ENCODE data around the gene DES. TPM values are rescaled to one million over a fixed set of nuclear protein-coding genes. Genes with fewer than 3 reads are reported as not detected.

DES gene
- total RNA-seq, 1 donor from 2014 or later, result not detected

DNA sequence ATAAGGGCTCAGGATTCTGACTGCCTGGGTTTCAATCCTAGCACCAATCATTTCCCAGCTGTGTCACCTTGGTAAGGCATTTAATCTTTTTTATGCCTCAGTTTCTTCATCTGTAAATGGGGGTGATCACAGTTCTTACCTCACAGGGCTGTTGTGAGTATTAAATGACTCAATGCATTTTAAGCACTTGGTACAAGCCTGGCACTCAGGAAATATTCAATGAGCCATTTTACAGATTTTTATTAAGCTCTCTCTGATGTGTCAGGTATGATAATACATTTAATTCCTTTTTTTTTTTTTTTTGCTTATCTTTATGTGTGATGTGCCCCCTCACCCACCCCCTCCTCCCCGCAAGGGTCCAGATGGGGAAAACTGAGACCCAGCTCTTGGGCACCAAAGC lies 28.5 kb downstream of the DES start:
- TF ChIP-seq, protein P1, sequence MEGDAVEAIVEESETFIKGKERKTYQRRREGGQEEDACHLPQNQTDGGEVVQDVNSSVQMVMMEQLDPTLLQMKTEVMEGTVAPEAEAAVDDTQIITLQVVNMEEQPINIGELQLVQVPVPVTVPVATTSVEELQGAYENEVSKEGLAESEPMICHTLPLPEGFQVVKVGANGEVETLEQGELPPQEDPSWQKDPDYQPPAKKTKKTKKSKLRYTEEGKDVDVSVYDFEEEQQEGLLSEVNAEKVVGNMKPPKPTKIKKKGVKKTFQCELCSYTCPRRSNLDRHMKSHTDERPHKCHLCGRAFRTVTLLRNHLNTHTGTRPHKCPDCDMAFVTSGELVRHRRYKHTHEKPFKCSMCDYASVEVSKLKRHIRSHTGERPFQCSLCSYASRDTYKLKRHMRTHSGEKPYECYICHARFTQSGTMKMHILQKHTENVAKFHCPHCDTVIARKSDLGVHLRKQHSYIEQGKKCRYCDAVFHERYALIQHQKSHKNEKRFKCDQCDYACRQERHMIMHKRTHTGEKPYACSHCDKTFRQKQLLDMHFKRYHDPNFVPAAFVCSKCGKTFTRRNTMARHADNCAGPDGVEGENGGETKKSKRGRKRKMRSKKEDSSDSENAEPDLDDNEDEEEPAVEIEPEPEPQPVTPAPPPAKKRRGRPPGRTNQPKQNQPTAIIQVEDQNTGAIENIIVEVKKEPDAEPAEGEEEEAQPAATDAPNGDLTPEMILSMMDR (IDR thresholded peaks at IDR 0.05), result no peak
- ChIA-PET CTCF (interaction anchor here (0.8 kb wide), 1 partner anchor 113 kb away, joined by 3 read pairs; no protein-coding TSS in a partner anchor), POLR2A (interaction anchor here (0.5 kb wide), 1 partner anchor 330 kb away, joined by 3 read pairs; no protein-coding TSS in a partner anchor)
- no peaks in the 10 kb centered on the region for H3K36me3 Mint-ChIP-seq (ENCODE audit: low read depth)
- H3K4me3 Mint-ChIP-seq, result no peak overlapping the region
- H3K9me3 Mint-ChIP-seq, result no peaks in the 10 kb centered on the region
- H3K27ac Mint-ChIP-seq, result no peak overlapping the region
- ATAC-seq (ENCODE audit: low read depth) (no peak), DNase-seq (no peak)
- intact Hi-C loops (cut with micrococcal nuclease), result no loop called here
- H3K27me3 Mint-ChIP-seq, result peaks cover 51% of the 10 kb centered on the region
- peaks cover 8% of the 10 kb centered on the region for H3K4me1 Mint-ChIP-seq

DNA sequence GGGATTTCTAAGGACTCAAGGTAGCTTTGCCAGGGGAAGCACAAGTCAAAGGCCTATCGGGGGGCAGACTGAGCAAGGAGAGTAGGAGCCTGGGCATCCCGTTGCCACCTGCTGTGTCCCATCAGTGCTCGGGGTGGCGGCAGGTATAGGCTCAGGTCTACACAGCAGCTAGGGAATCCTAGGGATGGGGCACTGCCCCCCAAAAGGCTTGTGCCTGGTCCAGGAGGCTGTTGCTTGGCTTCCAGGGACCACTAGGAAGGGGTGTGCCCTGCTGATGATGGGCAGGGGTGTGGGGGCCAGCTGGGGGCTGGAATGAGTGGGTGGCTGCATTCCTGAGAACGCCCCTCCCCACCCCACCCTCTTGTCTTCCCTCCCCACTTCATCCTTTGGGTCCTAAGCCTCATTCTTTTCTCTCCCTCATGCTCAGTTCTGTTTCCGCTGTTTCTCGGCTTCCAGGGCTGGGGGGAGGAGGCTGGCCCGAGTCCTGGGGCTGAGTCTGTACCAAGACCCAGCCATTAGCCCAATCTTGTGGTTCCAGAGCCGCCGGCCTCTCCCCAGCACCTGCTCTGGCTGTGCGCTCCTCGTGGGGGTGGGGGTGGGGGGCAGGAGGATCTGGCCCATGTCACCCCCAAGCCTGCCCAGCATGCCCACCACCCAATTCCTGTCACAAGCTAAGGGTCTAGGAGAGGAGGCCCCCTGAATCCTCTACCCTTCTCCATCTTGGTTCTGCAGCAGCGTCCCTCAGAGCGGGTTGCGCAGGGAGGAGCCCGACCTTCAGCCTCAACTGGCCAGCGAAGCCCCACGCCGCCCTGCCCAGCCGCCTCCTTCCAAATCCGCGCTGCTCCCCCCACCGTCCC lies 29.3 kb downstream of the DES start:
- Mint-ChIP-seq H3K27ac (no peak overlapping the region), H3K27me3 (peaks cover 51% of the 10 kb centered on the region), H3K36me3 (ENCODE audit: low read depth) (no peaks in the 10 kb centered on the region), H3K4me1 (peaks cover 6% of the 10 kb centered on the region), H3K4me3 (no peak overlapping the region), H3K9me3 (no peaks in the 10 kb centered on the region)
- POLR2A ChIA-PET, result no interaction called here
- CTCF ChIA-PET, result interaction anchor here (0.8 kb wide), 1 partner anchor 112 kb away, joined by 3 read pairs; no protein-coding TSS in a partner anchor
- no peak for ATAC-seq (ENCODE audit: low read depth)
- no peak for DNase-seq
- TF ChIP-seq, protein P1 (IDR thresholded peaks at IDR 0.05), result no peak
- intact Hi-C loops (cut with micrococcal nuclease), result no loop called here

DNA sequence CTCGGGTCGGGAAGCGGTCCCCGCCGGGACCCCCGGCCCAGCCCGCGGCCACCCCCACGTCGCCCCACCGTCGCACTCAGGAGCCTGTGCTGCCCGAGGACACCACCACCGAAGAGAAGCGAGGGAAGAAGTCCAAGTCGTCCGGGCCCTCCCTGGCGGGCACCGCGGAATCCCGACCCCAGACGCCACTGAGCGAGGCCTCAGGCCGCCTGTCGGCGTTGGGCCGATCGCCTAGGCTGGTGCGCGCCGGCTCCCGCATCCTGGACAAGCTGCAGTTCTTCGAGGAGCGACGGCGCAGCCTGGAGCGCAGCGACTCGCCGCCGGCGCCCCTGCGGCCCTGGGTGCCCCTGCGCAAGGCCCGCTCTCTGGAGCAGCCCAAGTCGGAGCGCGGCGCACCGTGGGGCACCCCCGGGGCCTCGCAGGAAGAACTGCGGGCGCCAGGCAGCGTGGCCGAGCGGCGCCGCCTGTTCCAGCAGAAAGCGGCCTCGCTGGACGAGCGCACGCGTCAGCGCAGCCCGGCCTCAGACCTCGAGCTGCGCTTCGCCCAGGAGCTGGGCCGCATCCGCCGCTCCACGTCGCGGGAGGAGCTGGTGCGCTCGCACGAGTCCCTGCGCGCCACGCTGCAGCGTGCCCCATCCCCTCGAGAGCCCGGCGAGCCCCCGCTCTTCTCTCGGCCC lies 30.1 kb downstream of the DES start:
- ATAC-seq (ENCODE audit: low read depth), result no peak
- ChIA-PET CTCF (no interaction called here), POLR2A (no interaction called here)
- Mint-ChIP-seq H3K27me3 (peaks cover 51% of the 10 kb centered on the region), H3K4me1 (no peaks in the 10 kb centered on the region), H3K27ac (no peak overlapping the region), H3K36me3 (ENCODE audit: low read depth) (no peaks in the 10 kb centered on the region), H3K4me3 (no peak overlapping the region), H3K9me3 (no peaks in the 10 kb centered on the region)
- intact Hi-C loops (cut with micrococcal nuclease), result no loop called here
- no peak for DNase-seq
- TF ChIP-seq, protein P1 (IDR thresholded peaks at IDR 0.05), result no peak

DNA sequence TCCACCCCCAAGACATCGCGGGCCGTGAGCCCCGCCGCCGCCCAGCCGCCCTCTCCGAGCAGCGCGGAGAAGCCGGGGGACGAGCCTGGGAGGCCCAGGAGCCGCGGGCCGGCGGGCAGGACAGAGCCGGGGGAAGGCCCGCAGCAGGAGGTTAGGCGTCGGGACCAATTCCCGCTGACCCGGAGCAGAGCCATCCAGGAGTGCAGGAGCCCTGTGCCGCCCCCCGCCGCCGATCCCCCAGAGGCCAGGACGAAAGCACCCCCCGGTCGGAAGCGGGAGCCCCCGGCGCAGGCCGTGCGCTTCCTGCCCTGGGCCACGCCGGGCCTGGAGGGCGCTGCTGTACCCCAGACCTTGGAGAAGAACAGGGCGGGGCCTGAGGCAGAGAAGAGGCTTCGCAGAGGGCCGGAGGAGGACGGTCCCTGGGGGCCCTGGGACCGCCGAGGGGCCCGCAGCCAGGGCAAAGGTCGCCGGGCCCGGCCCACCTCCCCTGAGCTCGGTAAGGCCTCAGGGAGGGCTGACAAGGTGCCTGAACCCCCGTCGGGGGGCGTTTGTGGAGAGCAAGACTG lies 30.7 kb downstream of the DES start:
- DNase-seq, result no peak
- no peaks in the 10 kb centered on the region for H3K9me3 Mint-ChIP-seq
- intact Hi-C loops (cut with micrococcal nuclease), result no loop called here
- ATAC-seq (ENCODE audit: low read depth), result no peak
- H3K27ac Mint-ChIP-seq, result no peak overlapping the region
- ChIA-PET POLR2A (no interaction called here), CTCF (no interaction called here)
- H3K4me1 Mint-ChIP-seq, result no peaks in the 10 kb centered on the region
- H3K4me3 Mint-ChIP-seq, result no peak overlapping the region
- H3K27me3 Mint-ChIP-seq, result peaks cover 49% of the 10 kb centered on the region
- no peaks in the 10 kb centered on the region for H3K36me3 Mint-ChIP-seq (ENCODE audit: low read depth)
- TF ChIP-seq, protein P1 (IDR thresholded peaks at IDR 0.05), result no peak

DNA sequence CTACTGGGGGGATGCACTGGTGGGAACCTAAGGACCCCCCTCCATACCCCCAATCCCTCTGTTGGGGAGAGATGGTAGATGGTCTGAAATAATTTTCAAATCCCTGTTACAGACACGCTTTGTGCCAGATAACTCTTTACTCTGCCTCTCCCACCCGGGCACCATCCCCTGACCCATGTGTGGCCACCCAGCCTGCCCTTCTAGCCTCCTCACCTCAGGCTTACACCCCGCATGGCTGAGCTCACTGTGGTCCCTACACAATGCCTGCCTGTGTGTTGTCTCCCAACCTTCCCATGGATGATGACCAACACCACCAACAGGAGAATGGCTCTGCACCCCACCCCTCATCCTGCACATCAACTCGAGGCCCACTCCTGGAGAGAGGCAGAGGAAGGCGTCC lies 31.4 kb downstream of the DES start:
- intact Hi-C loops (cut with micrococcal nuclease), result no loop called here
- Mint-ChIP-seq H3K27ac (no peak overlapping the region), H3K9me3 (no peaks in the 10 kb centered on the region), H3K4me1 (no peaks in the 10 kb centered on the region), H3K27me3 (peaks cover 48% of the 10 kb centered on the region), H3K36me3 (ENCODE audit: low read depth) (no peaks in the 10 kb centered on the region), H3K4me3 (no peak overlapping the region)
- no peak for ATAC-seq (ENCODE audit: low read depth)
- POLR2A ChIA-PET, result no interaction called here
- no peak for DNase-seq
- TF ChIP-seq, protein P1 (IDR thresholded peaks at IDR 0.05), result no peak
- CTCF ChIA-PET, result no interaction called here
